Measurements from ENCODE around the gene DCN.

Gene DCN

DNA sequence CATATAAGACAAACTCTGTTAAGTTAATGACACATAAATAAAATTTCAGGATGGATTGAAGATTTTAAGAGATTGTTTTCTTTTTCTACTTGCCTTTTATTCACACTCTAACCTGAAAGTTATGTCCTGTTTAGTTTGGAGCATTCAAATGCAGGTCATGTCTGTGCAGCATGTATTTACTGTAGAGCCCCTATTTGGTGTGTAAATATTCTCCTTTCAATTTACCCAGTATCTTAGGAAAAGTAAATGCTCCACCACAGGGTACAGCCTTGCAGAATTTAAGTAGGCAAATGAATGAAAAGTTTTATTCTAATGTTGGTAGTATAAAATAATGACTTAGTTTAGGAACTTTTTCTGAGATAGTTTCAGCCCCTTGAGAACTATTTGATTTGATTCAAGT, 6.2 kb upstream of the DCN start:
- in situ Hi-C loops (cut with HindIII; ENCODE audit: low sequenced_read_pairs): no loop called here

DNA sequence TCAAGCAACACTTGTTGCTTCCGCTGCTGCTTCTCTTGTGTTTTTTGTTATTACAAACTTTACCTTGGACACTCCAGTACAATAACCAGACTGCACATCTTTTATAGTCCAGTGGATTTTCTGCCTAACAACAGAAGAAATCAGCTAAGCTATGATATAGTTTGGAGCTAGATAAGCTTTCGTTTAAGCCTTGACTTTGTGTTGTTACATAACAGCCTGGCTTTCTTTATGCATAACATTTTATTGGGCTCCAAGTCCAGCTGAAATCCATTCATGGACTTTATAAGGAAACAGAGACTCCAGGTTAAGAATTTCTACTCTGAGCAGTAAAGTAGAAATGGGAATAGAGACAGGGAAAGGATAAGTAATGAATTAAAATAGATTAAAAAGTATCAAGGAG, 3.5 kb upstream of the DCN start:
- in situ Hi-C loops (cut with HindIII; ENCODE audit: low sequenced_read_pairs): no loop called here

DNA sequence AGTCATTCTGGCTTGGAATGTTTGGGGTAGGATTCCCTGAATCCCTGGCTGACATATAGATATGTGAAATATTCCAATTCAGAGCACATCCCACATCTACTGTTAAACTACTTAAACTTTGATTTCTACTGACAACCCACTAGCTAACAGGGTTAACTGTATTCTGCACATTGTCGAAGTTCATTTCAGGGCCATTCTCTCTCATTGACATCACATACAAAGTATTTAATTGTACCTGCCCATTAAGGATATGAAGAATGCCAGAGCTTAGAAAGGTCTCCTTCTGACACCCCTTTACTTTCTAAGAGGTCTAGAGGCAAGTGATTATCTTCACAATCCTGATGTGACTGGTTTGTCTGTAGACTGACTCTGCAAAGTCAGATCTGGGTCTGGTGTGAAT, 2.8 kb upstream of the DCN start:
- in situ Hi-C loops (cut with HindIII; ENCODE audit: low sequenced_read_pairs): no loop called here

DNA sequence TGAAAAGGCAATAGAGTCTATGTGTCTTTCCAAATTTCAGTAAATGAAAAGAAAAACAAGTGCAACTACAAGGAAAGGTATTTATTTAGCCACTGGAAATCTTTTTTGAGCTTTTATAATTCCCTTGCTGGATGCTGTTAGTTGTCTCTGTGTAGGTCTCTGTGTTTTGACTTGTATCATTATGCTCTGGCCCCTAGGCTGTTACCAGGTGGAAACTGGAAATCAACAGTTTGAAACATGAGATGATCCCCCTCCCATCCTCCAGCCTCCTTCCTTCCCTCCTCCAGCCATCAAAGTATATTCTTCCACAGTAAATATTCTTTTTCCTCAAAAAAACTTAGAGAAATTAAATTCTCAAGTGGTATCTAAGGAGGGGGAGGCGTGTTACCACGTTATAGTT, 934 bp upstream of the DCN start:
- in situ Hi-C loops (cut with HindIII; ENCODE audit: low sequenced_read_pairs): no loop called here

DNA sequence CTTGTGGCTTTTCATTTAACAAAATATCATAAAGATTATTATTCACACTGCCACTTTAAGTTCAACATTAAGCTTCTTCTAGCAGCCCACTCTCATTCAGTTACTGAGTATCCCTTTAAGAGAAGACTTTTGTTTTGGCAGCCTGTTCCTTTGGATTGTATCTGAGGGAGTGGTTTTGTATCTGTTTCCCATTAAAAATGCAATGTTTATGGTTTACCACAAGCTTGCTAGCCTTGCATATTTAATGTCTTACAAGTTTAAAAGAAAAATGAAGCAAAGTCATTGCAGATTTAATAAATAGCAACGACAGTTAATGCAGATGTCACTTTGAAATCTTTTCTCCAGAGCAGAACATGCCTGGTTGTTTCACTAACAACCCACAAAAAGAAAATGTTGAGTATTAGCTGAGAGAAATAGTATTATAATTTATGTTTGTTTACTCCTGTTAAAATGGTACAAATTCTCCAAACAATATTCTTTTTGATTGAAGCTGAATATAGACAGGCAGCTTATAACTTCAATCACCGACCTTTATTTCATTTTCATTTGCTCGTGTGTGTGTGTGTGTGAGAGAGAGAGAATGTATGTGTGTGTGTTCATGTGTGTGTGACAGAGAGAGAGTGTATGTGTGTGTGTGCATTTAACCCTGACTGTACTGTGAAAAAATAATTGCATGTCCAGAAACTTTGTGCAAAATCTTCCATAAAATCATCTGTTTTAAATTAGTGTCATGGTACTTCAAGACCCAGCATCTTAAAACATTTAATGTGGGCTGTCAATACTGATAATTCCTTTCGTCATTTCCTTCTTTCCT, 1.8 kb downstream of the DCN start:
- in situ Hi-C loops (cut with HindIII; ENCODE audit: low sequenced_read_pairs): no loop called here

DNA sequence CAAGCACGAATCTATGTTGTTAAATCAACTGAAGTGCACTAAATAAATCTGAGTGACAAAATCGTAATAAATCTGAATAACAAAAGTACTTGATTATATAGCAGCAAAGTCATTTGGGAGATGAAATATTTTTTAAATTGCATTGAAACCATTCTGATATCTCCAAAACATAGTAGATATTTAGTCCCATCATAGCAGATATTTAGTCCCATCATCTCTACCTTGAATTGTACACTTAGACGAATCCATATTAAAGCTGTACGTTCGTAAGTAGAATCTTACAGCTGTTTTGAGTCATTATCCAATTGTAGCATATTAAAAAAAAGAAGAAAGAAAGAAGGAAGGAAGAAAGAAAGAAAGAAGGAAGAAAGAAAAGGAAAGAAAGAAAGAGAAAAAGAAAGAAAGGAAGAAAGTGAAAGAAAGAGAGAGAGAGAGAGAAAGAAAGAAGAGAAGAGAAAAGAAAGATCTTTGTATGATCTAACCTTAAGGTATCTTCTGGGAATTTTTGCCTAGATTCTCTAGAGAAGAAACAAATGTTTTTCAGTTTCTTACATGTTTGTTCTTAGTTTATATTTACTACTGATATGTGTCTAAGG, 2.6 kb downstream of the DCN start:
- in situ Hi-C loops (cut with HindIII; ENCODE audit: low sequenced_read_pairs): no loop called here

DNA sequence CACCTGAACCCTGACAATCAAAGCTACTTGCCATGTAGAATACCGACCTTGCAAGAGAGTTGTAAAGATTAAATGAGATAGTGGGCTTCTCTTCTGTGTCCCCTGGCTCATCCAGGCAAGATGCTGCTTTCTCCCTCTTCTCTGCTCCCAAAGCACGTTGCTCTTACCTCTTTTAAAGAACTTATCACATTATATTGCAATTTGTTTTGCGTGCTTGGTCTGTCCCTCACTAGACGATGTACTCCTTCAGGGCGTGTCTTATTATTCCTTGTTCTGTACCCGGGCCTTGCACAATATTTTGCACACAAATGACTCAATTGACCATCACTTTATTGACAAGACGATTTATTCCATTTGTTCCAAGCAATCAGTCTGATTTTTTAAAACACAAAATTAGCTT, 3.3 kb downstream of the DCN start:
- in situ Hi-C loops (cut with HindIII; ENCODE audit: low sequenced_read_pairs): no loop called here

DNA sequence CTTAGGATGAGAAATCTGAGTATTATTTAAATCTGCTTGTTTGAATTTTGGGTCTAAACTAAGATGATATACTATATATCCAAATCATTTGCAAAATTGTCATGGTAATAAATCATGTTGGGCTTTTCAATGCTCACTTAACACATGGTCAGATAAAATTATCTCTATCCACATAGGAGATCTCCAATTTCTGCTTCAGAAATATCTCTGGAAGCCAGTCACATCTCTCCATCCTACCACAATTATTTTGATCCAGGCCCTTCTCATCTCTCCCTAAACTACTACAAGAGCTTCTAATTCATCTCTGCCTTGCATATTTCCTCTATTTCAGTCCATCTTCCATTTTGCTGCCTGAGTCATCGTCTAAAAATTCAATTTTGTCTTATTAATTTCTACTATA, 3.8 kb downstream of the DCN start:
- in situ Hi-C loops (cut with HindIII; ENCODE audit: low sequenced_read_pairs): no loop called here

DNA sequence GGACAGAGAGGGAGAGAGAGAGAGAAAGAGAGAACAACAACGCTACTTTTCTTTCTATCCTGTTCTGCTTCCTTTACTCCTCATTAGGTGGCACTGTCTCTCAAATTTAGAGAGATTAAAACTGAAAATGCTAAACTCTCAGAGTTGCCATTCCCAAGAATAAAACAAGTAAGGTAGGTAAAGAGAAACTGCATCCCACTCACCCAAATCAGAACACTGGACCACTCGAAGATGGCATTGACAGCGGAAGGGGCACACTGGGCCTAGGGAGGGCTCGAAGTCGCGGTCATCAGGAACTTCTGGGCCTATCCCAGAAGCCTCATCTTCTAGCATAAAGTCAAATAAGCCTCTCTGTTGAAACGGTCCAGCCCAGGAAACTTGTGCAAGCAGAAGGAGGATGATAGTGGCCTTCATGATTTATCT, 4.5 kb downstream of the DCN start:
- in situ Hi-C loops (cut with HindIII; ENCODE audit: low sequenced_read_pairs): no loop called here

DNA sequence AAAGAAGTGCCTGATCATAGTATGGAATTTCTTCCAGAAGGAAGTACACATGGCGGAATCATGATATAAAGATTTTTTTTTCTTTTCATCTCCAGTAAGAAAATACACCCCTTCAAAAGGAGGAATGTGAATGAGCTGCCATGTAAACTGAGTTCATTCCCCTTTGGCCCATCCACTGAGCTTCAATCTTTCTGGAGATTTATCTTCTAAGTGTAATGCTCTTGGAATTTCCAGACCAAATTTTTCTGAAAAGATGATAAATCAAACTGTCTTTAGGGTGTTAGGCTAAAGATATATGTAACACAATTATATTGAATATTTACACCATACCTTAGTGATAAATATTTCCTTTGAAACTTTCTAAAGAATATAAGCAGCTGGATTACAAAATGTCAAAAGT, 5.2 kb downstream of the DCN start:
- in situ Hi-C loops (cut with HindIII; ENCODE audit: low sequenced_read_pairs): no loop called here

DNA sequence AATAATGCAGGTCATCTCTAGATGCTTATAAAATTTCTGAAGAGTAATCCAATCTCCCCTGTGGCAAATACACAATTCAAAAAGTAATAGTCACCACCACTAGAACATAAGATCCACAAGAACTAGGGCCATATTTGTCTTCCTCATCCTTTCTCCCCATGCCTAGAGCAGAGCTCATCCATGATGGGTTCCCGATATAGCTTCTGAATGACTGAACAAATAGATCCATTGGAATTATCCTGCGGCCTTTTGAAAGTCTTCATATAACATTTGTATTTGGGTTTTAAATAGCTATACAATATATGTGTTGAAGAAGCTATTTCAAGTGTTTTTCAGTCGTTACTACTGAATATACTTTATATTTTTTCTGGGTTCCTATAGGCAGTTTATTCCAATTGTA, 5.7 kb downstream of the DCN start:
- in situ Hi-C loops (cut with HindIII; ENCODE audit: low sequenced_read_pairs): no loop called here

DNA sequence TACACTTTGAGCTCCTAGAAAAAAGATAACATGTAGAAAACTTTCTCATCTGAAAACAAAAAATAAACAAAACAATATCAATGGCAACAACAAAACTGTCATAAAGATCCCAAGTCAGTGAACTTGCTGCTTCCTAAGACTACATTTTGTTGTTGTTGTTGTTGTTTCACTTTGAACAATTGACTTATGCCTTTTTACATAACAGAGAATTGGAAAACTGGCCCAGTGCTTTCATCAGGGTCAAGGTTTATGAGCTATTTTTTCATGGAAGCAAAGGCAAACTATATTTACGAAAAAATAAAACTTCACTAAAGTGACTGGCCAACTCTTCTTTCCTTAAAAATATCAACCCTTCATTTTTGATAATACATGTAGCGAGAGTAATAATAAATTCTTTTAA, 6.3 kb downstream of the DCN start:
- in situ Hi-C loops (cut with HindIII; ENCODE audit: low sequenced_read_pairs): no loop called here

DNA sequence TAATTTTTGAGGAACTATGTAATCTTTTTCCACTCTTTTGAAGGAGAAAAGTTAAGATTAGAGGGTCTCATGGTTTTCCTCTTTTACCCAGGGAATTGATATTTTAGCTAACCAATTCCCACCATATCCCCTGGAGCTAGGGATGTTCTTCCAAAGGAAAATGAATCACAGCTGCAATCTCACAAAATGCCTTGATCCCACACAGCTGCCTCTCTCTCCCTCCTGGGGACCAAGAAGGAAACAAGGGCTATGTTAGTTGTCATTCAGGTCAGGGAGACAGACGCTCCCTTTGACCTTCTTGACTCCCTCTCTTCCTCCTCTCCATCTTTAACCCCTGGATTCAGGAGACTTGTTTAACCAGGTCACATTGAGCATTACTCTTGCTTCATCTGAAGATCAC, 9.5 kb downstream of the DCN start:
- in situ Hi-C loops (cut with HindIII; ENCODE audit: low sequenced_read_pairs): no loop called here

DNA sequence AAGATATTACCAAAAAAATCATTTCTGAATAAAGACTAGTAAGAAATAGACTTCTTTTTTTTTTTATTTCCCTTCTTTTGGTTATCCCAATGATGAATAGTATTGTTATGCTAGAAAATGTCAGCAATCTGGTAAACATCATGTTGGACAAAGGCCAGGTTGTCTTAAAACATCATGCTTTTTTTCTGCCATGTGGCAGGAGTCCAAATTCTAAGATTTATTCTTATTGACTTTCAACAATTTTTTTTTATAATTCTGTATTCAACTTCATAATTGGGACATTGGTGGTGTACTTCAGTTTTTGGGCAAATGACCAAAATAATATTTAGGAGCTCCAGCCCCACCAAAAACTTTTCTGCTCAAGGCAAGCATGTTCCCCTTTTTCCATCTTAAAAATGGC, 10.5 kb downstream of the DCN start:
- in situ Hi-C loops (cut with HindIII; ENCODE audit: low sequenced_read_pairs): no loop called here

DNA sequence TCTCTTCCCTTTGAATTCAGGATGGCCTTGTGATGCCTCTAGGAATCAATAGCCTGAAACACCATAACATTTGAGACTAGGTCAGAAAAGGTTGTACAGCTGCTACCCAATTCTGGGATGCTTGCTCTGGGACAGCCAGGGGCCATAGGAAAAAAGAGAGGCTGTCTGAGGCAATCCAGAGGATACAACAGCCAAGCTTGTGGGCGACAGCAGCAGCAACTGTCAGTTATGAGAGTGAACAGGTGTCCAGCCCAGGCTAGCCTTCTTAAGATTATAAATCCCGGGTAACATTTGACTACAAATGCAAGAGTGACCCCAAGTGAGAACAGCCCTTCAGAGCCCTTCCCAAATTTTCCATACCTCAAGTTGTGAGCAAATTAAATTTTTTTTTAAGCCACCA, 11.1 kb downstream of the DCN start:
- in situ Hi-C loops (cut with HindIII; ENCODE audit: low sequenced_read_pairs): no loop called here

DNA sequence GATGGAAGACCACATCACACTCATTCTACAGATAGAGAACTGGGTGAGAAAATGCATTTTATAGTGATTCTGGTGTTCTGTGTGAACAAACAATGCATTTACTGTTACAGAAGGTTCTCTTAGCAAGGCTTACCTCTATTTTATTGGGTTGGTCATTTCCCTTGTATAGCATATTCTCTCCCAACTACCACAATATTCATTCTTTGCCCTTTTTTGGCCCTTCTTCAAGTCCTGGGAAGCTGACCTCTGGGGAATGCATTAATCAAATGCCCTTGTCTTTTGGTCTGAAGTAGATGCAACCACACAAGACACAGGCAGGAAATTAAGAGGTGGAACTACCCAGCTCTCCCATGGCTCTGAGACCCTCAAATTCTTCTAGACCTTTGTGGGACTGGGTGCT, 19.5 kb downstream of the DCN start:
- in situ Hi-C loops (cut with HindIII; ENCODE audit: low sequenced_read_pairs): no loop called here

DNA sequence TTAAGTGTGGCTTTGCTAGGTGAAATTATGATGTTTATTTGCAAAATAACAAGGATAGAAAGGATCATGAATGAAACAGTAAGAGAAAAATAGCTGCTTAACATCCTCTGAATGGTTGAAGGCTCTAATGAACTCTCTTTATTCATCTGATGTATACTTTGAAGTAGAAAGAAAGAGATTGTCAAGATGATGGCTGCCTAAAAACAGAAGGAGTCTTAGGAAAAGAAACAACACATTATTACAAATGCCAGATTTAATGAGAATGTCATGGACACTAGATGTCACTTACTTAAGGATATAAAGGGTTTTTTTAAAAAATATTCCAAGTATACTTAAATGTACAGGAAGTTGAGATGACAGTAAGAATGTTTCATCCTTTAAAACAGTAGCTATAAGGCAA, 21.6 kb downstream of the DCN start:
- in situ Hi-C loops (cut with HindIII; ENCODE audit: low sequenced_read_pairs): no loop called here

DNA sequence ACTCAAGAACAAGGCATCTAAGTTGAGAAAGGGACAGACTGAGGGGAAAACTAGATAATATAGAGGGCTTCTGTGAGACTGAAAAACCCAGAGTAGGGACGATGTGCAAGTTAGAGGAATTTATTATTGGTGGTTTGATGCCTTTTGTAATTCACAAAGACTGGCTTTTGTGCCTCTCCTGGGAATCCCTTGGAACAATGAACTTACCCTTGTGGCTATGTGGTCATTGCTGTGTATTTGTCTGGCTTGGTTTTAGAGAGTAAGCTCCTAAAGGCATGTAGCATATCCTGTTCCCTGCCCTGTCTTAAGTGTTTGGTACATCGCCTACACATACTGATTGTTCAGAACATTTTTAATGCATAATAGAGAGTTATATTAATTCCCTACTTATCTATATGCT, 26.6 kb downstream of the DCN start:
- in situ Hi-C loops (cut with HindIII; ENCODE audit: low sequenced_read_pairs): no loop called here

DNA sequence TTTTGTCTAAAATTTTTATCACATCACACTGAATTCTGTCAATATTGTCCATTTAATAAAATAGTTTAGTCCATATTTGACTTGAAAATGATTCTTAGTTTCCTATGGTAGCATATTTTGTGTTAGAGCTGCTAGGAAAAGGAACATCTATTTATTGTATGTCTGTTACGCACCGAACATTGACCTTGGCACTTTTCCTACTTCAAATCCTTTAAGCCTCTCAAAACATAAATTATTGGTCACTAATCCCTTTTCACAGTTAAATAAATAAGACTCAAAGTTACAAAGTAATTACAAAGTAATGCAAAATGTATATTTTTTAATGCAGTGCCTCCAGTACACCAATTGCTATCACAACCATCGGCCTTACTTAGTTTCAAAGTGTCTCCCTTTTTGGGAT, 28.5 kb downstream of the DCN start:
- in situ Hi-C loops (cut with HindIII; ENCODE audit: low sequenced_read_pairs): no loop called here

DNA sequence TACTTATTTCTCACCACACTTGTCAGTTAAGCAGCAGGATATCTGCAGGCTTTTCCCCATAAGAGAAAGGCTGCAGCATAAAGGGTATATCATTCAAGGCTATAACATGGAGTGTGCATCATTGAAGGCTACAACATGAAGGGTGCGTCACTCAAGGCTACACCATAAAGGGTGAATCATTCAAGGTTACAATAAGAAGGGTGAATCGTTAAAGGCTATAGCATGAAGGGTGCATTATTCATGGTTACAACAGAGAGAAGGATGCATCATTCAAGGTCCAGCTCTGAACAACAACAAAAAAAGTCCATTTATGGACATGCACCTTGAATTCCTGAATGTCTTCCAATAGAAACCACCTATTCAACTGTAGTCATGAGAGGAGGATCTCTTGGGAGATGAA, 38.6 kb downstream of the DCN start:
- in situ Hi-C loops (cut with HindIII; ENCODE audit: low sequenced_read_pairs): no loop called here

DNA sequence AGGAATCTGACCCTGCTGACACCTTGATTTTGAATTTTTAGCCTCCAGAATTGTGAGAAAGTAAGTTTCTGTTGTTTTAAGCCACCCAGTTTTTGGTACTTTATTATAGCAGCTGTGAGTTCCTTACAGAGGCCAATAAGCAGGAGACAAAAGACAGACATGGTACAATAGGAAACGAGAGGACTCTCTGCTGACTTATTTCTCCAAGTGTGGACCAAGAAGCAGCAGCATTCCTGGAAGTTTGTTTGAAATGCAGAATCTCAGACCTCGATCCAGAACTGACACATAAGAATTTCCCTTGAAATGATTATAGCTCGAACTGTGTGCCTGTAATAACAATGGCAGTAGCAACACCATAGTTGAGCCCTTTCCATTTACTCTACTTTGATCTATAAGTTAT, 39.4 kb downstream of the DCN start:
- in situ Hi-C loops (cut with HindIII; ENCODE audit: low sequenced_read_pairs): no loop called here

DNA sequence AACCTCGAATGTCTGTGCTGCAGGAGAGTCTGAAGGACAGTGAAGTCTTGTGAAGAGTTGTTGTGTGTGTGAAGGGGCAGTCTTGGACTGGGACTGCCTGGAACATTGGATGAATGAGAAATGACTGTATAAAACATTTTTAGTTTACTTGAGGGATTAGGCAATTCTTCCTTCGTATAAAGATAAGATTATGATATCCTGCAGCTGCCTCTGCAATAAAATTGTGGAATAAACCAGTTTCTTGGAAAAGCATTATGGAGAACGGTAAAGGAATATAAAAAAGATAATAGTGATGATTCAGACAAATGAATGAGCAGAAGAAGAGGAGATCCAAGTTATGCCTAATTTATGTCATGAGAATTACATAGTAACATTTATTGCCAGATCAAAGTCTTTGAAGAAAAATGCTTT, 40.4 kb downstream of the DCN start:
- in situ Hi-C loops (cut with HindIII; ENCODE audit: low sequenced_read_pairs): no loop called here
